ENCODE data around the gene LPCAT1.
"Not testable (repeated sequence)": the region's sequence is repeated elsewhere in the genome, so short reads cannot be mapped to it uniquely, and the experiment has no call there.

The LPCAT1 gene

GRCh38 chr5:1509346-1510085 is 14.2 kb downstream of the LPCAT1 start:
- no peak for DNase-seq

GRCh38 chr5:1508659-1509290 is 15.0 kb downstream of the LPCAT1 start:
- DNase-seq: no peak

- DNase-seq: peak in 1 of 14 donors; percentile 62
Measured at GRCh38 chr5:1507961-1508658, 15.7 kb downstream of the LPCAT1 start.

- peak in 1 of 14 donors; percentile 79 for DNase-seq
Measured at GRCh38 chr5:1507457-1507856, 16.3 kb downstream of the LPCAT1 start.

GRCh38 chr5:1507014-1507375 is 16.8 kb downstream of the LPCAT1 start:
- DNase-seq: peak in 1 of 14 donors; percentile 35

GRCh38 chr5:1506242-1507013 is 17.3 kb downstream of the LPCAT1 start:
- DNase-seq: no peak

GRCh38 chr5:1505506-1506241 is 18.1 kb downstream of the LPCAT1 start:
- DNase-seq: no peak

- DNase-seq: not testable (repeated sequence)
Measured at GRCh38 chr5:1505089-1505488, 18.7 kb downstream of the LPCAT1 start.

- no peak for DNase-seq
Measured at GRCh38 chr5:1504617-1505016, 19.1 kb downstream of the LPCAT1 start.

GRCh38 chr5:1504069-1504595 is 19.6 kb downstream of the LPCAT1 start:
- no peak for DNase-seq

- peak in 8 of 14 donors; percentile 25 to 59 (median 40) for DNase-seq
Measured at GRCh38 chr5:1503241-1504068, 20.3 kb downstream of the LPCAT1 start.

- no peak for DNase-seq
Measured at GRCh38 chr5:1502737-1503120, 21.0 kb downstream of the LPCAT1 start.

GRCh38 chr5:1502046-1502736 is 21.6 kb downstream of the LPCAT1 start:
- no peak for DNase-seq

- DNase-seq: no peak
Measured at GRCh38 chr5:1501372-1502045, 22.3 kb downstream of the LPCAT1 start.

GRCh38 chr5:1500411-1501091 is 23.2 kb downstream of the LPCAT1 start:
- DNase-seq: peak in 8 of 14 donors; percentile 4 to 51 (median 36)

- no peak for DNase-seq
Measured at GRCh38 chr5:1499851-1500250, 23.9 kb downstream of the LPCAT1 start.

GRCh38 chr5:1498623-1499416 is 24.9 kb downstream of the LPCAT1 start:
- peak in 1 of 14 donors; percentile 13 for DNase-seq
